Activated T-helper 17 cell treated with anti-CD3 and anti-CD28 coated beads, Interleukin-2, amount 50 U/mL, for 72 hours (primary cell): ENCODE measurements around the gene LTO1. TPM values are rescaled to one million over a fixed set of nuclear protein-coding genes. Genes with fewer than 3 reads are reported as not detected.

Experiments used
- ATAC-seq: fragments of 150-1000 bp; cut with Tn5 transposase; replicated peaks from 2 replicates; pipeline ENCODE4 v1.10.0; 2021; ENCODE audit warnings: mild to moderate bottlenecking, moderate library complexity
- H3K27ac Mint-ChIP-seq: one replicate; pipeline ENCODE4 v1.8.0; 2022; ENCODE audit warnings: mixed read lengths
- H3K27me3 Mint-ChIP-seq: one replicate; pipeline ENCODE4 v1.8.0; 2022; ENCODE audit warnings: mixed read lengths
- H3K36me3 Mint-ChIP-seq: one replicate; pipeline ENCODE4 v1.8.0; 2022; ENCODE audit warnings: low read depth, mild to moderate bottlenecking, mixed read lengths
- H3K4me1 Mint-ChIP-seq: one replicate; pipeline ENCODE4 v1.8.0; 2022; ENCODE audit warnings: mixed read lengths
- H3K4me3 Mint-ChIP-seq: one replicate; pipeline ENCODE4 v1.8.0; 2022; ENCODE audit warnings: mild to moderate bottlenecking, mixed read lengths
- H3K9me3 Mint-ChIP-seq: one replicate; pipeline ENCODE4 v1.8.0; 2022; ENCODE audit warnings: mixed read lengths
- total RNA-seq, 2 donors: library from RNA; stranded (reverse); gene quantifications; one replicate each; pipeline ENCODE4 v1.2.3, GENCODE V29; 2022

LTO1 gene
- total RNA-seq, 2 donors from 2014 or later, result 20.4 to 25.6 TPM

GRCh38 chr11:69662021-69662698 lies 13.0 kb downstream of the LTO1 start:
- Mint-ChIP-seq H3K27ac (no peak overlapping the region), H3K4me3 (no peak overlapping the region), H3K9me3 (no peaks in the 10 kb centered on the region), H3K27me3 (no peaks in the 10 kb centered on the region), H3K36me3 (peaks cover 42% of the 10 kb centered on the region), H3K4me1 (no peaks in the 10 kb centered on the region)
- no peak for ATAC-seq

GRCh38 chr11:69661413-69661715 lies 13.8 kb downstream of the LTO1 start:
- no peak overlapping the region for H3K4me3 Mint-ChIP-seq
- H3K27me3 Mint-ChIP-seq, result no peaks in the 10 kb centered on the region
- no peaks in the 10 kb centered on the region for H3K4me1 Mint-ChIP-seq
- ATAC-seq, result no peak
- H3K27ac Mint-ChIP-seq, result no peak overlapping the region
- H3K9me3 Mint-ChIP-seq, result no peaks in the 10 kb centered on the region
- peaks cover 37% of the 10 kb centered on the region for H3K36me3 Mint-ChIP-seq

GRCh38 chr11:69660001-69660500 lies 15.1 kb downstream of the LTO1 start:
- Mint-ChIP-seq H3K36me3 (peaks cover 23% of the 10 kb centered on the region), H3K4me1 (no peaks in the 10 kb centered on the region), H3K4me3 (no peak overlapping the region), H3K9me3 (no peaks in the 10 kb centered on the region), H3K27ac (no peak overlapping the region), H3K27me3 (no peaks in the 10 kb centered on the region)
- no peak for ATAC-seq

- no peak overlapping the region for H3K4me3 Mint-ChIP-seq
- H3K27ac Mint-ChIP-seq, result no peak overlapping the region
- no peaks in the 10 kb centered on the region for H3K27me3 Mint-ChIP-seq
- ATAC-seq, result no peak
- H3K9me3 Mint-ChIP-seq, result no peaks in the 10 kb centered on the region
- H3K4me1 Mint-ChIP-seq, result no peaks in the 10 kb centered on the region
- H3K36me3 Mint-ChIP-seq, result peaks cover 19% of the 10 kb centered on the region
Observed at GRCh38 chr11:69659591-69659990, 15.6 kb downstream of the LTO1 start.

- H3K27ac Mint-ChIP-seq, result no peak overlapping the region
- ATAC-seq, result no peak
- H3K36me3 Mint-ChIP-seq, result peaks cover 12% of the 10 kb centered on the region
- H3K4me1 Mint-ChIP-seq, result no peaks in the 10 kb centered on the region
- H3K4me3 Mint-ChIP-seq, result no peak overlapping the region
- no peaks in the 10 kb centered on the region for H3K9me3 Mint-ChIP-seq
- no peaks in the 10 kb centered on the region for H3K27me3 Mint-ChIP-seq
Observed at GRCh38 chr11:69658626-69659450, 16.3 kb downstream of the LTO1 start.

GRCh38 chr11:69657911-69658625 lies 17.1 kb downstream of the LTO1 start:
- Mint-ChIP-seq H3K4me1 (no peaks in the 10 kb centered on the region), H3K27ac (no peak overlapping the region), H3K4me3 (no peak overlapping the region), H3K36me3 (peaks cover 4% of the 10 kb centered on the region), H3K27me3 (no peaks in the 10 kb centered on the region), H3K9me3 (no peaks in the 10 kb centered on the region)
- no peak for ATAC-seq

- no peaks in the 10 kb centered on the region for H3K27me3 Mint-ChIP-seq
- H3K9me3 Mint-ChIP-seq, result no peaks in the 10 kb centered on the region
- no peaks in the 10 kb centered on the region for H3K36me3 Mint-ChIP-seq
- no peaks in the 10 kb centered on the region for H3K4me1 Mint-ChIP-seq
- ATAC-seq, result no peak
- H3K27ac Mint-ChIP-seq, result no peak overlapping the region
- no peak overlapping the region for H3K4me3 Mint-ChIP-seq
Observed at GRCh38 chr11:69657456-69657910, 17.7 kb downstream of the LTO1 start.

GRCh38 chr11:69656536-69657455 lies 18.4 kb downstream of the LTO1 start:
- Mint-ChIP-seq H3K27ac (no peak overlapping the region), H3K4me3 (no peak overlapping the region), H3K4me1 (no peaks in the 10 kb centered on the region), H3K36me3 (no peaks in the 10 kb centered on the region), H3K9me3 (no peaks in the 10 kb centered on the region), H3K27me3 (no peaks in the 10 kb centered on the region)
- no peak for ATAC-seq

GRCh38 chr11:69655479-69656428 lies 19.4 kb downstream of the LTO1 start:
- Mint-ChIP-seq H3K27me3 (no peaks in the 10 kb centered on the region), H3K4me3 (no peak overlapping the region), H3K36me3 (no peaks in the 10 kb centered on the region), H3K27ac (no peak overlapping the region), H3K9me3 (no peaks in the 10 kb centered on the region), H3K4me1 (no peaks in the 10 kb centered on the region)
- no peak for ATAC-seq

GRCh38 chr11:69654660-69655478 lies 20.3 kb downstream of the LTO1 start:
- Mint-ChIP-seq H3K27me3 (no peaks in the 10 kb centered on the region), H3K36me3 (no peaks in the 10 kb centered on the region), H3K9me3 (no peaks in the 10 kb centered on the region), H3K4me3 (no peak overlapping the region), H3K27ac (no peak overlapping the region), H3K4me1 (no peaks in the 10 kb centered on the region)
- ATAC-seq, result no peak

- H3K9me3 Mint-ChIP-seq, result no peaks in the 10 kb centered on the region
Observed at GRCh38 chr11:69654001-69654659, 21.0 kb downstream of the LTO1 start.

GRCh38 chr11:69653406-69653960 lies 21.7 kb downstream of the LTO1 start:
- Mint-ChIP-seq H3K9me3 (no peaks in the 10 kb centered on the region), H3K36me3 (no peaks in the 10 kb centered on the region), H3K4me1 (no peaks in the 10 kb centered on the region), H3K4me3 (no peak overlapping the region), H3K27ac (no peak overlapping the region), H3K27me3 (no peaks in the 10 kb centered on the region)
- no peak for ATAC-seq

More at GRCh38 chr11:69654001-69654659, 21.0 kb downstream of the LTO1 start:
- Mint-ChIP-seq H3K36me3 (no peaks in the 10 kb centered on the region), H3K4me3 (no peak overlapping the region), H3K4me1 (no peaks in the 10 kb centered on the region), H3K27me3 (no peaks in the 10 kb centered on the region), H3K27ac (no peak overlapping the region)
- ATAC-seq, result no peak
